ENCODE measurements around the gene SSBP1. TPM values are rescaled to one million over a fixed set of nuclear protein-coding genes. Genes with fewer than 3 reads are reported as not detected.

SSBP1 gene
- total and polyA plus RNA-seq, 2 experiments from 2014 or later = 200 to 294 TPM

DNA sequence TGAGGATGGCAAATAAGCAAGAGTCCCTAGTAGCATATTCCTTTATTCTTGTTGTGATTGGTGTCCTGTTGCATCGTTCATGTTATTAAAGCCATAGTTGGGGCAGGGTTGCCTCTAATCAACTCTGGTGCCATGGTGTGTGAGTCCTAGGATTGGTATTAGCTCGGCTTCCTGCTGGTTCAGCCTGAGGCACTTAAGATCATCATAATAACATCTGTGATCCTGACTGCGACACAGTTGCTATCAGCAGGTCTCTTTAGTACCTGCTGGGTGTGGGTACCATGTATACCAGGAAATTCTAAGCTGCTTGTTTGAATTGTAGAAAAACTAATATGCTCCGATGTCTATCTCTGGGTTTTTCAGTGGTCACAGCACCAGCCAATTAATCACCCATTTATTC is 28.4 kb upstream of the SSBP1 start:
- no peaks in the 10 kb centered on the region for H3K9me3 ChIP-seq (ENCODE audit: low read depth)
- H3K4me1 ChIP-seq (ENCODE audit: low read depth) = no peaks in the 10 kb centered on the region
- no peak overlapping the region for H3K27ac ChIP-seq
- no peak overlapping the region for H3K4me3 ChIP-seq
- TF ChIP-seq CTCF (IDR thresholded peaks at IDR 0.05; ENCODE audit: low read depth, low read length) = no peak
- DNase-seq (ENCODE audit: low read depth in 1 of 2, low spot score in 1 of 2) = no peak
- no peaks in the 10 kb centered on the region for H3K36me3 ChIP-seq
- no peaks in the 10 kb centered on the region for H3K27me3 ChIP-seq

GRCh38 chr7:141710301-141710700 is 27.9 kb upstream of the SSBP1 start:
- Histone ChIP-seq H3K36me3 (no peaks in the 10 kb centered on the region), H3K9me3 (ENCODE audit: low read depth) (no peaks in the 10 kb centered on the region), H3K27me3 (no peaks in the 10 kb centered on the region), H3K4me3 (no peak overlapping the region), H3K4me1 (ENCODE audit: low read depth) (no peaks in the 10 kb centered on the region), H3K27ac (no peak overlapping the region)
- no peak for DNase-seq (ENCODE audit: low read depth in 1 of 2, low spot score in 1 of 2)
- TF ChIP-seq CTCF (IDR thresholded peaks at IDR 0.05; ENCODE audit: low read depth, low read length) = no peak

GRCh38 chr7:141712603-141713255 is 25.4 kb upstream of the SSBP1 start:
- Histone ChIP-seq H3K27ac (no peak overlapping the region), H3K4me3 (no peak overlapping the region), H3K9me3 (ENCODE audit: low read depth) (no peaks in the 10 kb centered on the region), H3K4me1 (ENCODE audit: low read depth) (no peaks in the 10 kb centered on the region), H3K36me3 (no peaks in the 10 kb centered on the region), H3K27me3 (no peaks in the 10 kb centered on the region)
- DNase-seq (ENCODE audit: low read depth in 1 of 2, low spot score in 1 of 2) = no peak
- no peak for TF ChIP-seq CTCF (IDR thresholded peaks at IDR 0.05; ENCODE audit: low read depth, low read length)

- no peak overlapping the region for H3K4me3 ChIP-seq
- no peaks in the 10 kb centered on the region for H3K36me3 ChIP-seq
- H3K4me1 ChIP-seq (ENCODE audit: low read depth) = no peaks in the 10 kb centered on the region
- no peak for TF ChIP-seq CTCF (IDR thresholded peaks at IDR 0.05; ENCODE audit: low read depth, low read length)
- no peaks in the 10 kb centered on the region for H3K27me3 ChIP-seq
- H3K9me3 ChIP-seq (ENCODE audit: low read depth) = no peaks in the 10 kb centered on the region
- no peak for DNase-seq (ENCODE audit: low read depth in 1 of 2, low spot score in 1 of 2)
- H3K27ac ChIP-seq = no peak overlapping the region
These were observed 24.3 kb upstream of the SSBP1 start for GRCh38 chr7:141713890-141714289.

DNA sequence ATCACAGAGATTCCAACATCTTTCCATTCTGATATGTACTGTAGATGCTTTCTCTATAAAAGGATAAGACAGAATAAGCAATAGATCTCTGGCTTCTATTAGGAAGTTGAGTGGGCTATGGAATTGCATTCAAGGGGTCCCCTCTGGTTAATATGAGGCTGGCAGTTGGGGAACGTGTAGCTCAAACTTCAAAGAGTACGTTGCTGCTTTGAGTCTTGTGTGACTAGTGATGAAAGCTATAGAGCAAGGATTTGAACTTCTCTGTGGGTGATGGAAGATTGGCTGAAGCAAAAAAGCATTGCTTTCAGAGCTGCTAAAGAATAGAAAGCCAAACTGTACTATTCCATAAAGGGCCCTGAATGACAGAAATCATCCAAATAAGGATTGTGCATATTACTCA is 23.6 kb upstream of the SSBP1 start:
- H3K9me3 ChIP-seq (ENCODE audit: low read depth) = no peaks in the 10 kb centered on the region
- no peaks in the 10 kb centered on the region for H3K36me3 ChIP-seq
- no peak overlapping the region for H3K27ac ChIP-seq
- no peak for TF ChIP-seq CTCF (IDR thresholded peaks at IDR 0.05; ENCODE audit: low read depth, low read length)
- no peaks in the 10 kb centered on the region for H3K4me1 ChIP-seq (ENCODE audit: low read depth)
- H3K27me3 ChIP-seq = no peaks in the 10 kb centered on the region
- DNase-seq (ENCODE audit: low read depth in 1 of 2, low spot score in 1 of 2) = no peak
- H3K4me3 ChIP-seq = no peak overlapping the region

Data from cardiac muscle cell (in vitro differentiated cells and primary cell).